Kidney epithelial cell (primary cell): ENCODE results near the gene PRSS1. TPM values are rescaled to one million over a fixed set of nuclear protein-coding genes. Genes with fewer than 3 reads are reported as not detected.

ENCODE experiments used
- DNase-seq: peaks from one replicate; pipeline ENCODE4 v3.0.0-alpha.2; 2010; ENCODE audit warnings: low read depth
- H3K27me3 ChIP-seq: 2 replicates; pipeline ENCODE4 v1.6.0; 2011; ENCODE audit warnings: low read length; ENCODE audit not compliant: control insufficient read depth, insufficient read depth
- H3K36me3 ChIP-seq: 2 replicates; pipeline ENCODE4 v1.5.1; 2011; ENCODE audit warnings: low read length; ENCODE audit not compliant: control insufficient read depth, insufficient read depth
- H3K4me3 ChIP-seq: 2 replicates; pipeline ENCODE4 v1.5.1; 2011; ENCODE audit warnings: low read depth, mild to moderate bottlenecking, control low read depth, low read length
- CTCF ChIP-seq: IDR thresholded peaks from 2 replicates; pipeline ENCODE4 v1.5.1; 2011; ENCODE audit warnings: mild to moderate bottlenecking, moderate library complexity, low read length, control low read depth, inconsistent platforms; ENCODE audit not compliant: insufficient read depth, poor library complexity, severe bottlenecking
- total RNA-seq: library from RNA; depleted of rRNA; stranded (reverse); fragments of >200 nt; gene quantifications from 2 replicates; pipeline ENCODE4 v1.2.3, GENCODE V29; 2015

Gene PRSS1
- total RNA-seq, 1 donor from 2014 or later = 1.5 TPM

- no peak for TF ChIP-seq CTCF
- no peak overlapping the region for H3K4me3 ChIP-seq
- peaks cover 25% of the 10 kb centered on the region for H3K27me3 ChIP-seq
- H3K36me3 ChIP-seq = no peaks in the 10 kb centered on the region
- no peak for DNase-seq
These were observed 50.2 kb downstream of the PRSS1 start for GRCh38 chr7:142799437-142799835.

GRCh38 chr7:142800088-142800487, 50.8 kb downstream of the PRSS1 start:
- Histone ChIP-seq H3K27me3 (peaks cover 25% of the 10 kb centered on the region), H3K4me3 (no peak overlapping the region), H3K36me3 (no peaks in the 10 kb centered on the region)
- TF ChIP-seq CTCF = no peak
- DNase-seq = no peak

GRCh38 chr7:142800699-142801260, 51.5 kb downstream of the PRSS1 start:
- Histone ChIP-seq H3K4me3 (no peak overlapping the region), H3K36me3 (no peaks in the 10 kb centered on the region), H3K27me3 (peaks cover 25% of the 10 kb centered on the region)
- no peak for TF ChIP-seq CTCF
- DNase-seq = no peak

- DNase-seq = no peak
- TF ChIP-seq CTCF = no peak
- Histone ChIP-seq H3K27me3 (peaks cover 16% of the 10 kb centered on the region), H3K36me3 (no peaks in the 10 kb centered on the region), H3K4me3 (no peak overlapping the region)
These were observed 52.5 kb downstream of the PRSS1 start for GRCh38 chr7:142801601-142802295.

- Histone ChIP-seq H3K4me3 (no peak overlapping the region), H3K36me3 (no peaks in the 10 kb centered on the region), H3K27me3 (peaks cover 11% of the 10 kb centered on the region)
- TF ChIP-seq CTCF = no peak
- DNase-seq = no peak
These were observed 53.0 kb downstream of the PRSS1 start for GRCh38 chr7:142802301-142802700.

Other genes with a start within 250 kb of the PRSS1 start
- gene PRSS2, start 21.5 kb downstream of the PRSS1 start, total RNA-seq = not detected in 2 replicates
- gene EPHB6, start 105.6 kb downstream of the PRSS1 start, total RNA-seq = 3.3 and 7.7 TPM in 2 replicates
- 7.6 and 10.6 TPM in 2 replicates for gene TRPV6, start 136.3 kb downstream of the PRSS1 start, total RNA-seq
- gene TRPV5, start 184.3 kb downstream of the PRSS1 start, total RNA-seq = not detected in 2 replicates
- gene LLCFC1, start 190.0 kb downstream of the PRSS1 start, total RNA-seq = not detected in 2 replicates
- not detected in 2 replicates for gene KEL, start 212.9 kb downstream of the PRSS1 start, total RNA-seq